ENCODE data around the gene SORL1. TPM values are rescaled to one million over a fixed set of nuclear protein-coding genes. Genes with fewer than 3 reads are reported as not detected.

SORL1 gene
- total RNA-seq, 1 experiment from 2014 or later, result 49.8 TPM

DNA sequence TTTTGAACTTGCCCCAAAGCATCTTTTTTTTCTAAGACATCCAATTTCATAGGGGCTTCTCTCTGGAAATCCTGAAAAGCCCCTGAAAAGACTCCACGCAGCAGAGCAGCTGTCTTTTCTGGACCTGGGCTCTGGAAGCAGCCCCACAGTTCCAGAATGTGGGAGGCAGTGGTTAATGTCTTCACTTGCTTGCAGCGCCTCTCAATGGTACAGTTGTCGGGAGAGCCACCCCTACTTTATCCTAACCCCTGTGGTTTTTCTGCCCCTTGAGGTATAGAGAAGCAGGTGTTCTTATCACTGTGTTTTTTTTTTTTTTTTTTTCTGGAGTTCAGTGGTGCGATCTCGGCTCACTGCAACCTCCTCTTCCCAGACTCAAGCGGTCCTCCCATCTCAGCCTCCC is 84.0 kb downstream of the SORL1 start:
- DNase-seq (ENCODE audit: low spot score), result peak; percentile 12

DNA sequence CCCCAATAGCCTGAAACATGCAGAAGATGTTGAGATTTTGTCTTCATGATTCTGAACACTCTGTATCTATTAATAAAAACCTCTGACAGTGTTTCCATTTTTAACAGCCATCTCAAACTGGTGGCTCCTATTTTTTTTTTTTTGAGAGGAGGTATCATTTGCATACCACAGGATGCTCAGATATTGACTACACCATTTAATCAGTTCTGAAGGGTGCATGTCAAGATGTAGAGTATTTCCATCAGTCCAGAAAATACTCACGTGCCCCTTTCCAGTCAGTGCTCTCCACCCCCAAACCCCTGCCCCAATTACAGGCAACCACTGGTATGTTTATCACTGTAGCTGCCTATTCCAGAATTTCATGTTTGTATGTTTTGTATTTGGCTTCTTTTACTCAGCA is 85.9 kb downstream of the SORL1 start:
- no peak for DNase-seq (ENCODE audit: low spot score)

DNA sequence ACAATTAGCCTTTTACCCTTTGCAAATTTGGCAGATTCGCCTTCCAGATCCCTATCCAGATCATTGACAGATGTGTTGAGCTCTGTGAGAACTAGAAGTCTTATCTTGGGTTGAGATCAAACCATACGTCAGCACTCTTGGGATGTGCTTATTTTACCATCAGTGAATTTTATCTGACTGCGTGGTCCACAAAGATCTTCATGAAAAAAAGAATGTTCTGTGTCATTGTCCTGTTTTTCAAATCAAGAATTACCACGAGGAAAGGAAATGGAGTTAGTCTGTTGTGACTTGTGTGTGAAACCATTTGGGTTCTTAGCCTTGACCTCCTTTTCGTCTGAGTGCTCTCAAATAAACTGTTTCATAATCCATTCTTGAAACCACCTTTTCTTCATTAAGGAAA is 86.9 kb downstream of the SORL1 start:
- no peak for DNase-seq (ENCODE audit: low spot score)

DNA sequence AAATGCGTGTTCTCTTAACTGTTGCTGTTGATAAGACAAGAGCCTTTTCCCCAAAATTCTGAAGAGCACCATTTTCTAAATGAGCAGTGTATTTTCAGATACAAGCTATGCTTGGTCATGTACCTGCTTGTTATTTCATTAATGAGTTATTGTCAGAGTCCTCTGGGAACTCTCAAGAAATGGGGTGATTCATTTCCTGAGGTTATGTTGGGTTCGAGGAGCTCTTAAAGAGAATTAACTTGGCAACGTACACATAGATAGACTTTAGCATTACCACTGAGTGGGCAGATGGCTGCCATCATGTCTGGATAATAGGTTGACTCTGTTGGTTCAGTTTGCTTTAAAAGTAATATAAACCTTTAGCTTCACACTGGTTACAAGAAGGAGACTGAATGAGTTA is 88.5 kb downstream of the SORL1 start:
- no peak for DNase-seq (ENCODE audit: low spot score)

DNA sequence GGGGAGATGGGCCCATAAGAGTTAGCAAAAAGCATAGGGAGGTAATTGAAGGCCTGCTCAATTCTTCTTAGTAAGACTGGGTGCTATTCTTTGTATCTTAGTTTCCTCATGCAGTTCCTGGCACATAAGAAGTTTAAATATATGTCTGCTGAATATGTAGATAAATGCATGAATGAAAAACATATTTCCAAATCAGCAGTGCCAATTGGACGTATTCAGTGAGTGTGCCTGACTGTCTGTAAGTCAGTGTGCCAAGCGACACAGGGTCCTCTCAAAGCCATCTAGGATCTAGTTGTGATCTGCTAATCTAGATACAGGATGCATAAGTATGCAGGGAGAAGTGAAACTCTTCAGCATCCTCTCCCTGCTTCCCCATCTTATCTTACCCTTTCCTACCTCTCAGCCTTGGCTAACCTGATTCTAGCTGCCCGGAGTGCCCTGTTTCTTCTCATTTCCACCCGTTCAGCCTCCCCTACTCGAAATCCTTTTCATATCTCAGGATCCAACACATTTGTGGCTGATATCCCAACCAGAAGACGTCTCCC is 91.8 kb downstream of the SORL1 start:
- DNase-seq (ENCODE audit: low spot score), result no peak

DNA sequence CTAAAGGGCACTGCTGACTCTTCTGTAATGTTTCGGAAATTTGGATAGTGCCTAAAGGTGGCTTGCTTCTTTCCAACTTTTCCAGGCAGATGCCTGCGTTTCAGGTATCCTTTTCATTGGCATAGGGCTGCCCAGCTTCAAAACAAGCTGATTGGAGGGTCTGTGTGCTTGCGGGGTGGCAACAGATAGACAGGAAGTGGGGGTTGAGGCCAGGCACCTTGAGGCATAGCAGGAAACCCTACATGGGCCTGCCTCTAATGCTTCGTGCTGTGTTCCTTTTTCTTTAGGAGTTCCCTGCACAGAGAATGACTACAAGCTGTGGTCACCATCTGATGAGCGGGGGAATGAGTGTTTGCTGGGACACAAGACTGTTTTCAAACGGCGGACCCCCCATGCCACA is 92.8 kb downstream of the SORL1 start:
- no peak for DNase-seq (ENCODE audit: low spot score)

DNA sequence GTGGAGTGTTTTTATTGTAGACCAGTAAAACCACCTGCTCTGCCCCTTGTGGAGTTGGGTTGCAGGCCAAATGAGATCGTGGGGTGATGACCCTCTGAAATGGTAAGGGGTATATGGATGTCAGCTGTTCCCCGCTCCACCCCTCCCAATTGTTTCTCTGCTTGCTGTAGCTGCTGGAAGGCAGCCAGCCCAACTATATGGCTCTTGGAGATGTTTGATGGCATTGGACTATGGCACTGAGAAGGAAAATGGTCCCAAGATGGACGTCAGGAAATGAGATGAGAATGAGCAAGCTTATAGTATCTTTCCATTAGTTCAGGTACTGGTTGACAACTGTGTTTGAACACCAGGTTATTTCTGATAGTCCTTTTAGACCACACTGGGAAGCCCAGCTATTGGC is 95.5 kb downstream of the SORL1 start:
- DNase-seq (ENCODE audit: low spot score), result no peak

DNA sequence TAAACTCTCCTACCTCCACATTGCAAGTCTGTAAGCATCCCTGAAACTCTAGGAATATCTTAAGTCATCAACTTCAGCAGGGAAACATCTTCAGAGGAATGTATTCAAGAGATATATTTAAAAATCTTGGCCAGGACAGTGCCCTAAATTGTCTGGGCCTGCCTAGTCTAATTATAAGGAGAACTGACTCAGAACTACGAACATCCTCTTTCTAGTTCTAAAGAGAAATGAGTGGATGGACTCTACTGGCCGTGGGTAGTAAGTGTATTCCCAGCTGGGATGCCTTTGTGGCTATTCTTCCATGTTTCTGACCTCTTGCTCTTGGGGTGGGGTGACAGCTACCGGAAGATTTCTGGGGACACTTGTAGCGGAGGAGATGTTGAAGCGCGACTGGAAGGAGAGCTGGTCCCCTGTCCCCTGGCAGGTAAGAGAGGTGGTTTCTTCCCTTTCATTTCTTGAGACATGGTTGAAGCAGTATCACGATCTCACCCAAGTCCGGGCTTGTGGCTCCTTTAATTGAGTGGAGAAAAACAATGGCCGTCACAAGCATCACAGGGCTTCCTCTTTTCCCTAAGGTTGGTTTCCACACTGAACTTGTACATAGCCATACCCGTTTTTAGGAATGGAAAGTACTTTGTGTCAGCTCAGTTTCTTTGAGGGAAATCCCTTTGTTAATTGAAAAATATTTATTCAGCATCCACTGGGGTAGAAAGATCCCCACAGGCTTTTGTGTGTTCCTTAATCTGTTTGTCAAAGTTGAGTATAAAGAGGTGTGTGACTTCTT is 98.3 kb downstream of the SORL1 start:
- no peak for DNase-seq (ENCODE audit: low spot score)

DNA sequence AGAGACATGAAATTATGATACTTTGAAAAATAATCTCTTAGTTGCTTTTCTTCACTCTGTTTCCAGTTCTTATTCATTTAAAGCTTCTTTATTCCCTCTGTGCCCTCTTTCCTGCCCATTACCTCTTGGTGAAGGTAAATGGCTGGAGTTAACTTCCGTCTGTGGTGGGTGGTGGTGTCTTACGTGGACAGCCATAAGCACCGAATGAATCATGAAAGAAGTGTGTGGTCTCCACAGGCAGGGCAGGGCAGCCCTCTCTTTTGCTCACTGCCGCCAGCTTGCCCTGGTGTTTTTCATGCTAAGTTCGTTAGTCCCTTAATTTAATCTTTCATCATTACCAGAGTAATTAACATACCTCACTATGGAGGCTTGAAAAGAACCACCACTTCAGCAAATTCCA is 99.3 kb downstream of the SORL1 start:
- no peak for DNase-seq (ENCODE audit: low spot score)

DNA sequence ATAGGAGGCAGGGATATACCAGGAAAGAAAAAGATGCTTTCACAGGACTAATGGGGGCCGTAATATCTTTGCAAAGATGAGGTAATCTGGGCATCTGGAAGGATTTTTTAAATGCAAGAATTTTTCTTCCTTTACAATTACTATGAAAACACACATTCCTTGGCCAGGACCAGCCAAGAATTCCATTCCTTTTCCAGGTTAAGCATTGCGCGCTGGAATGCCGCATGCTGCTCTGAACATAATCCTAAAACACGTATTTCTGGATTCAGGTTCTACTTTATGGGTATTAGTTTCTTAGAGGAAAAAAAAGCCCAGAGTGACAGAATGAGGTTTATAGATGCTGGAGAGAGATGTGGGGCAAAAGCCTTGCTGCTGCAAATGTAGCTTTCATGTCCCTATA is 100.0 kb downstream of the SORL1 start:
- no peak for DNase-seq (ENCODE audit: low spot score)

DNA sequence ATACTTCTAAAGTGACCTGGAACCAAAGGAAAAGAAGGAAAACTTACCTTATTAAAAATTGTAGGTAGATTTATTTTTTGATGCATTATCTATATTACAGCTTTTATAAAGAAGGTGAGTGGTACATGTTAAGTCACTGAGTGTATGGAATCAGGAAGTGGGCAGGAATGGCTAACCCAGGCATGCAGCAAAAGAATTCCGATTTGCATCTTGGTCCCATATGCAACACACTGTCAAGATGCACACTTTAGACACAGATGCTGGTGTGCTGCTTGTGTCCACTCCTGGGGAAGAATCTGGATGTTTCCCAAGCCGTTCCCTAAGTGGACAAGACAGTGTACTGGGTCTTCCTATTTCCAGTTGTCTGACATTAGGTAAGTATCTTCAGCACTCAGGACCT is 100.5 kb downstream of the SORL1 start:
- no peak for DNase-seq (ENCODE audit: low spot score)

DNA sequence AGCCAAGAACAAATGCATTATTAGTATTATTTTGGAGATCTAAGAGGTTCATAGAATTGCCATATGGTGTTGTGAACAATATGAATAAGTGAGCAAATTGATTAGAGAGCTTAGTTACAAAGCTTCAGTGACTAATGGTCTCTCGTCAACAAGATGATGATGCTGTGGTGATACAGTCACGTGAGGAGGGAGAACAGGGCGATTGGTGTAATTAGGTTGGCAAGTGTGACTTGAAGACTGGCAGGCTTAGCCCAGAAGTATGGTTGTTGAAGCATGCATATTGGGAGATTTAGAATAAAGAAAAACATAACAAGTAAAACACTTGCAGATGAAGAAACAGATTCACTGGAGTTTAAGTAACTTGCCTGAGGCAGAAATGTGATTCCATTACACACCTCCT is 101.3 kb downstream of the SORL1 start:
- no peak for DNase-seq (ENCODE audit: low spot score)

DNA sequence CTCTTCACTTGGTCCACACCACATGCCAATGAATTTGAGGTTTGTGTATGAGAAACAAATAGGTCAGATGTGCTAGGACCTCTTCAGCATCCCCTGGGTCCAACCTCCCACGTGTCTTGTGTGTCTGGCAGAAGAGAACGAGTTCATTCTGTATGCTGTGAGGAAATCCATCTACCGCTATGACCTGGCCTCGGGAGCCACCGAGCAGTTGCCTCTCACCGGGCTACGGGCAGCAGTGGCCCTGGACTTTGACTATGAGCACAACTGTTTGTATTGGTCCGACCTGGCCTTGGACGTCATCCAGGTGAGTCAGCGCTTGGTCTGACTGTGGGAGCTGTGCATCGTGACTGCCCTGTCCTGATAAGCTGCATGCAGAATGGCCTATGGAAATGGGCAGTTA is 101.7 kb downstream of the SORL1 start:
- peak; percentile 91 for DNase-seq (ENCODE audit: low spot score)

DNA sequence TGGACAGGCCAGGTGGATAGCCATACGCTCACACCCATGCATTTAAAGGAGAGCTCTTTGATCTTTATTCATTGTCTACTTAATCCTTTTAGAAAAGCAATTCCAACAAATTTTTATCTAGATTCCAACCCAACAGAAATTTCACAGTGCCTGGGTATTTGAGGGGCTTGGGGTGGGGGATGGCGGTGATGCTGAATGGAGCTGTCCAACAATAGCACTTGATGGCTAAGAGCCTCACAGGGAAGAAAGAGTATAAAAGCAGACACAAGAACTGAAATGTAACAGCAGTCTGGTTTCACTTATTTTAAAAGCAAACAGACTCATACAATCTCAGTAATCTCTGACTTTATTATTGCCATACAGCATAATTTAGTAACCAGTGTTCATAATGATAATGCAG is 102.4 kb downstream of the SORL1 start:
- no peak for DNase-seq (ENCODE audit: low spot score)

DNA sequence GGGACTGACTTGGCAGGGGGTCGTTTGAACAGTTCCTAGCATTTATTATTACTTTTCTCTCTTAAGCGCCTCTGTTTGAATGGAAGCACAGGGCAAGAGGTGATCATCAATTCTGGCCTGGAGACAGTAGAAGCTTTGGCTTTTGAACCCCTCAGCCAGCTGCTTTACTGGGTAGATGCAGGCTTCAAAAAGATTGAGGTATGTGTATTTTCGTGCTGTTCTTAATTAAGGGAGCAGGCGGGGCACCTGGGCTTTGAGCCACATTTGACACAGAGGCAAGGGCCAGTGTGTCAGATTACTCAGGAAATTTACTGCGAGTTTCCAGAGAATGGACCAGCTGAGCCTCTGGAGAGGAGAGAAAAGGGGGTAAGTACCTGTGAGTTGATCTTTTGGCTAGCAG is 103.0 kb downstream of the SORL1 start:
- no peak for DNase-seq (ENCODE audit: low spot score)

DNA sequence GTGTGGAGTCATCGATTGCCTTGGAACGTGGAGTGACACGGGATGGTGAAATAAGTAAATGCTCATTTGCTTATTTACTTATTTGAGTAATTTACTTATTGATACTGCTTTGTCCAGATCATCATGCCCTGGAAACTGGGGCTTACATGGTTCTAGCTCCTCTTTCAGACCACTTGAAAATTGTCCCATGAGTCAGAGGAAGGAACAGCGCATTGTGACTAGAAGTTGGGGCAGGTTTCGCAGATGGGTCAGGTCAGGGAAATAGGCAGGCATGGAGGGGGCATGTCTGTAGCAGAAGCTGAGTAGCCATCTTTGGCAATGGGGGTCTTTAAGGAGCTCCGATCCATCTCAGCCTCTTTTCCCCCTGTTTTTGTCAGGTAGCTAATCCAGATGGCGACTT is 104.8 kb downstream of the SORL1 start:
- DNase-seq (ENCODE audit: low spot score), result no peak

DNA sequence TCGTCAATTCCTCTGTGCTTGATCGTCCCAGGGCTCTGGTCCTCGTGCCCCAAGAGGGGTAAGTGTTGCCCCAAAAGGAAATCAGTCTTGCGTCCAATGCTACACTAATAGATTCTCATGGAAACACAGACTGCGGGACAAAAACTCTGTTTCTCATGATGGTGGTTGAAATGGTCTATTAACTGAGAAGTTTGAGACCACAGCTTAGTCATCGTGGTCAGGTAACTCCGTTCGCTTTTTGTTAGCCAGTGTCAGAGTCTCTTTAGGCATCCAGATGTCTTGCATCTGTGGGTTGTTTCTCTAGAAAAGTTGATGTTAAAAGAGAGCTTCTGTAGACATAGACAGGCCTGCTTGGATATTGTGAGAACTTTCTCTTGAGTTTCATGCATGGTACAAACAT is 105.2 kb downstream of the SORL1 start:
- DNase-seq (ENCODE audit: low spot score), result no peak

DNA sequence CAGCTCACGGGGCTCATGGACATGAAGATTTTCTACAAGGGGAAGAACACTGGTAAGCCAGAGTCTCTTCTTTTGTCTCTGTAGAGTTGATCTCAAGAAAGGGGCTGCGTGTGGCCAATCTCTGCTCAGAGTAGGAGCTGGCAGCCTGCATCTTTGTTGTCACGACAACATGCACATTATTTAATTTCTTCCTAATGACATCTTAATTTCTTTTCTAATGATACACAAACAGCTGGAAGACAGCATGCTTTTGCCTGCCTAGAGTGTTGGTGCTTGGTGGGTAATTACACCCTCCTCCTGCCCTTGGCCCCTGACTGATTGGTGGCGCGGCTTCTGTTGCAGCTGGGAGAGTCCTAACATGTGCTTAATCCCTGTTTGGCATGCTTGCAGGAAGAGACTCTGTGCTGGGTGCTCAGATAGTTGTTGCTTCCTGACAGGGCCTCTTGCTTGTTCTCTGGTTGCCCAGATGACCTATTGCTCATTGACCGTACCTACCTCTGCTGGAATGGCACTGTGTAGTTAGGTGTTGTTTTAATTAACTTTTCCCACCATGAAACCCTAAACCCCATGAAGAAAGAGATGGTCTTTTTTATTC is 107.6 kb downstream of the SORL1 start:
- DNase-seq (ENCODE audit: low spot score), result no peak

DNA sequence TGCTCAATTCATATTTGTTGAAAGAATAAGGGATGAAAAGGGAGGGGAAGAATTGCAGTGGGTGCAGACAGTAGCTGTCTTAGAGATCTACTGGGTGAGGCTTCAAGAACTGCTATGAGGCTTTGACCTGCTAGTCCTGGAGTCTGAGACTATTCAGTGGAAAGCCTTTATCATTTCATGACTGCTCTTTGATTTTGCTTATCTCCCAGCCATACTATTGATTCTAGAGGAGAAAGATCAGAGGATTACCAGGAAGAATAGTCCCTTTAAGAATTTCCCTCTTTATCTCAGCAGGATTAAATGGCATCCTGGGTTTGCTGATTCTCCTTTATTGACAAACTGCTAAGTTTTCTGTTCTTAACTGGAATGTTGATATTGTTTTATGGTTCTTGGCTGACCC is 108.1 kb downstream of the SORL1 start:
- no peak for DNase-seq (ENCODE audit: low spot score)

DNA sequence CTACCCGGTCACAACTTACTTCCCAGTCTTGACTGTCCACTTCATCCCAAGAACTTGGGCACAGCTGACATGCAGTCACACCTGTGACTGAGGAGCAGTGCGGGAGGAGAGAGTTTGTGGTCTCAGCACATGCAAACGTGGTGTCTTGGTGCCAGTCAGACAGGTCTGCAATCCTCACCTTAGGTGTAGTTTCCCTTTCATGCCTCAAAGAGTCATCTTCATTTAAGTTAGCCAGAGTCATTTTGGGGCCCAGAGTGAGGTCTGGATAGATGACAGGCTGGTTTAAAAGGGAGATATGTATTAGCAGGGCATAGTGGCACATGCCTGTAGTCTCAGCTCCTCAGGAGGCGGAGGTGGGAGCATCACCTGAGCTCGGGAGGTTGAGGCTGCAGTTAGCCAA is 109.1 kb downstream of the SORL1 start:
- no peak for DNase-seq (ENCODE audit: low spot score)

DNA sequence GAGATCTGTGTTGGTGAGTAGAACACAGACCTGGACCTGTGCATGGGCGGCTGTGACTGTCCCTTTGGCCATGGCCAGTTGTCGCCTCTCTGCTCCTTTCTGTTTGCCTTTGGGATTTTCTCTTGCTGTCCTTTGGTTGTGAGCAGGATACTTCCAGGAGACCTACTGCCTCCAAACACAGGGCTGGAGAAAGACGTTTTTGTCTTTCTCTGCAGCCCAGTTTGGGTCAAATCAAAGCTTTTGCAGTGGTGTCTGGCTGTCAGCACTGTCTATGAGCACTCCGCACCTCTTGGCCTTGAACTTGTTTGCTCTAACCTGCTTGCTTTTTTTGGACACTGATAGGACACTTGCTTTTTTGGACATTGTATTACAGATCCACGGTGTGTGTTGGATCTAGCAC is 109.6 kb downstream of the SORL1 start:
- no peak for DNase-seq (ENCODE audit: low spot score)

DNA sequence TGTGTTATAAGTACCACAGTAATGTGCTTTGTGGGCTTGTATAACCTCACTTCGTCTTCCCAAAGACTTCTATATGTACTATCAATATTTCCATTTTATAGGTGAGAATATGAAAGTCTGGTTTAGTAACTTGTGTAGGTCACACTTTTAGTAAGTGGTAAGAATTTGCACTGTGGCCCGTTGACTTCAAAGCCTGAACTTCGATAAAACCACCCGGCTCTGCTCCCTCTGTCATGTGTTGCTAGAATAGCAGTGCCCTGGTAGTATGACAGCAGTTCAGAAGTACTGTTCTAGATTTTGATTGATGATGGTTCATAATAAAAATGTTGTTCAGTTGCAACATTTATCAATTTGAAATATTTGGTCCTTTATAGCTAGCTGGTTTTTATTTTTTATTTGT is 110.9 kb downstream of the SORL1 start:
- DNase-seq (ENCODE audit: low spot score), result no peak
